Activated CD8-positive, alpha-beta T cell treated with anti-CD3 and anti-CD28 coated beads, Interleukin-2, amount 10 ng/mL, durations not matched to agents 7 days and 5 days (primary cell): ENCODE results near the gene MB21D2. TPM values are rescaled to one million over a fixed set of nuclear protein-coding genes. Genes with fewer than 3 reads are reported as not detected.
"Not testable (repeated sequence)": the region's sequence is repeated elsewhere in the genome, so short reads cannot be mapped to it uniquely, and the experiment has no call there.

Experiments used
- ATAC-seq: fragments of 150-1000 bp; cut with Tn5 transposase; one replicate; pipeline ENCODE4 v1.10.0; 2021; ENCODE audit warnings: moderate library complexity
- CTCF ChIA-PET: fragments of 350-600 bp; sonication (Branson Sonifier 250); formaldehyde crosslinking; loops from one replicate; lab custom pipeline; 2021; ENCODE audit warnings: antibody characterized with exemption; lab: Charles Lee
- POLR2A ChIA-PET: fragments of 350-600 bp; sonication (Branson Sonifier 250); formaldehyde crosslinking; loops from one replicate; lab custom pipeline; 2021; ENCODE audit warnings: antibody characterized with exemption; lab: Charles Lee
- DNase-seq: peaks from one replicate; pipeline ENCODE4 v3.0.0-alpha.2; 2020
- H3K27ac Mint-ChIP-seq: one replicate; pipeline ENCODE4 v1.8.0; 2021; ENCODE audit warnings: mild to moderate bottlenecking, mixed read lengths
- H3K27me3 Mint-ChIP-seq: one replicate; pipeline ENCODE4 v1.8.0; 2021; ENCODE audit warnings: low read depth, mixed read lengths
- H3K36me3 Mint-ChIP-seq: one replicate; pipeline ENCODE4 v1.8.0; 2021; ENCODE audit warnings: low read depth, mixed read lengths
- H3K4me1 Mint-ChIP-seq: one replicate; pipeline ENCODE4 v1.8.0; 2021; ENCODE audit warnings: low read depth, mixed read lengths
- H3K4me3 Mint-ChIP-seq: one replicate; pipeline ENCODE4 v1.8.0; 2021; ENCODE audit warnings: mild to moderate bottlenecking, mixed read lengths
- H3K9me3 Mint-ChIP-seq: one replicate; pipeline ENCODE4 v1.8.0; 2022; ENCODE audit warnings: mixed read lengths; ENCODE audit not compliant: insufficient read depth
- total RNA-seq, 2 experiments: library from RNA; stranded (reverse); gene quantifications; one replicate each; pipeline ENCODE4 v1.2.3, GENCODE V29; 2021

Gene MB21D2
- total RNA-seq, 2 experiments from 2014 or later, result 6.5 to 7.2 TPM

DNA sequence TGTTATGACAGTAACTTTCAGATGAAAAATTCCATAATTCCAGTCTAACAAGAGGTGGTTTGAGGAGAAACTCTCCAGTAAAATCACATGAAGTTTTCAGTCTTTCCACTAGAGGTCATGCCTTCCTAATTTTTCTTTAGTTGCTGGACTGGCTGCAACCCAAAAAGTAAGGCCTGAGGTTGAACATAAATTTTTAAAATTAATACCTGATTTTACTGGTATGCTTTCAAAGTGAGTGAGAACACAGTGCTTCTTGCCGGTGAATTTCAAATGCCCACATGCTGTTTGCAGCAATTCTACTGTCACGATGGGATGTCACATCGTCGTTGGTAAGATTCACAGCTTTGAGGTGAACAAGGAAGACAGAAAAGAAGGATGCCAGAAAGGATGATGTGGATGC is 101.3 kb downstream of the MB21D2 start:
- no peak overlapping the region for H3K27ac Mint-ChIP-seq
- no peaks in the 10 kb centered on the region for H3K36me3 Mint-ChIP-seq
- POLR2A ChIA-PET, result no interaction called here
- H3K27me3 Mint-ChIP-seq, result peaks cover 2% of the 10 kb centered on the region
- no peaks in the 10 kb centered on the region for H3K9me3 Mint-ChIP-seq
- H3K4me3 Mint-ChIP-seq, result no peak overlapping the region
- peaks cover 38% of the 10 kb centered on the region for H3K4me1 Mint-ChIP-seq
- DNase-seq, result no peak
- CTCF ChIA-PET, result interaction anchor here (0.7 to 8.7 kb wide), 17 partner anchors 14 to 756 kb away, joined by 3 to 116 read pairs (median 3); partner anchors contain the start of gene MB21D2
- no peak for ATAC-seq

DNA sequence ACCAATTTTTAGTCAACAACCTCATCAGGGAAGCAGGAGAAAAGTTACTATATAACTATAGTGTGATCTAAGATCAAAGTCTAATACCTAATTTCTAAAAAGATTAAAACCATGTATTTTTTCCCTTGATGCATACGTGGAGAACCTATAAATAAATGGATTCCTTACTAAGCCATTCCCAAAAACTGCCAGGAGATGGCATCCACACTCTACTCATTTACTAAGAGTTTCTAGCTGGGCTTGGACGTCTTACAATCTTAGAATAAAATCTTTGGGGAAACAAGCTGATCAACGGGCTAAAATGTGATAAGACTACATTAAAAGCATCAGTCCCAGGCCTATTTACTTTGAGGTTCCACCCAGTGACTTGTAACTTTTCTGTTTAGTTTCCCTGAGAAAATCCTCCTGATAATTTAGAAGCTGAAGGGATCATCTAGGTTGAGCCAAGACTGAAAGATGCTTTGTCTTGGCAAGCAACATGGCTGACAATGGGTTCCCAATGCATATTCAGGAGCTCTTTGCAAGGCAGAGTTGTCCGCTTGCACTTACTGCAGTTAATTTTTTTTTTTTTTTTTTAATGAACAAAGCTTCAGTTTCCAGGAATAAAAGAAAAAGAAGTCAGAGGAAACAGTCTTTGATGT is 104.8 kb downstream of the MB21D2 start:
- Mint-ChIP-seq H3K9me3 (no peaks in the 10 kb centered on the region), H3K4me3 (no peak overlapping the region), H3K4me1 (peaks cover 21% of the 10 kb centered on the region), H3K27ac (no peak overlapping the region), H3K27me3 (peaks cover 2% of the 10 kb centered on the region), H3K36me3 (no peaks in the 10 kb centered on the region)
- ATAC-seq, result no peak
- ChIA-PET POLR2A (no interaction called here), CTCF (interaction anchor here (0.6 to 8.7 kb wide), 13 partner anchors 9 to 759 kb away, joined by 3 to 116 read pairs (median 5); partner anchors contain the start of gene MB21D2)
- DNase-seq, result peak; percentile 45

DNA sequence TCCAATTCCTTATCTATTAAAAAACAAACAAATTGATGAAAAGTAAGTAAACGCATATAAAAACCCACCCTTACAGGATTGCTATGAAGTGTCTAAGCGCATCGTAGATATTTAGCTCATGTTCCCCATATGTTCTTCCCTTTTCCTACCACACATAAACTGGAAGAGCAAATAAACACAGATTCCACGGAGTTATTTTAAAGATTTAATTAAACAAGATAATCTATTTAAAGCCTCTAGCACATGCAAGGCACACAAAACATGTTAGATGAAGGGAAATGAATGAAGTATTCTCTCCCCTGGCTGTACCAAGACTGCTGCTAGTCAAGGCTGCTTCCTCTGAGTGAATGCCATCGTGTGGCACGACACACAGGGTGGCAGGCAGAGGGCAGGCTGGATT is 111.9 kb downstream of the MB21D2 start:
- ChIA-PET POLR2A (no interaction called here), CTCF (interaction anchor here (1.2 to 1.4 kb wide), 2 partner anchors 235 to 767 kb away, joined by 3 to 4 read pairs; no protein-coding TSS in a partner anchor)
- Mint-ChIP-seq H3K9me3 (no peaks in the 10 kb centered on the region), H3K27me3 (no peaks in the 10 kb centered on the region), H3K4me1 (no peaks in the 10 kb centered on the region), H3K36me3 (no peaks in the 10 kb centered on the region), H3K27ac (no peak overlapping the region), H3K4me3 (no peak overlapping the region)
- no peak for ATAC-seq
- no peak for DNase-seq

DNA sequence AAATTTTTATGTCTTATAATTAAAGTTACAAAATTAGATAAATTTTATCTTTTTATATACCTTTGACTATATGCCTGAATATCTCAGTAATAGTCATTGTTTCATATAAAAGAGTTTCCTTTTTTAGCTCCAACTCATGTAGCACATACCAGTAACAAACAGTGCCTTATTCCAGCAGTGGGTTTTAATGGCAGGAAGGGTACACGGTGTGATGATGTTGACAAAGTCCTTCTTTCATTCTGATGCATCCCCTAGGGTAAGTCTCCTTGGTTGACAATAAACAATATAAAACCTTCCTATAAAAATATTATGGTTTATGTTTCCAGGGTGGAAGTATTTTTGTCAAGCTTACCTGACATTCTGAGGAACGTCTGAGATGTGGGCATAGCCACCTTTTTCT is 113.2 kb downstream of the MB21D2 start:
- H3K4me3 Mint-ChIP-seq, result no peak overlapping the region
- DNase-seq, result no peak
- H3K9me3 Mint-ChIP-seq, result no peaks in the 10 kb centered on the region
- no peaks in the 10 kb centered on the region for H3K36me3 Mint-ChIP-seq
- ChIA-PET CTCF (no interaction called here), POLR2A (no interaction called here)
- ATAC-seq, result no peak
- no peaks in the 10 kb centered on the region for H3K27me3 Mint-ChIP-seq
- no peak overlapping the region for H3K27ac Mint-ChIP-seq
- no peaks in the 10 kb centered on the region for H3K4me1 Mint-ChIP-seq

DNA sequence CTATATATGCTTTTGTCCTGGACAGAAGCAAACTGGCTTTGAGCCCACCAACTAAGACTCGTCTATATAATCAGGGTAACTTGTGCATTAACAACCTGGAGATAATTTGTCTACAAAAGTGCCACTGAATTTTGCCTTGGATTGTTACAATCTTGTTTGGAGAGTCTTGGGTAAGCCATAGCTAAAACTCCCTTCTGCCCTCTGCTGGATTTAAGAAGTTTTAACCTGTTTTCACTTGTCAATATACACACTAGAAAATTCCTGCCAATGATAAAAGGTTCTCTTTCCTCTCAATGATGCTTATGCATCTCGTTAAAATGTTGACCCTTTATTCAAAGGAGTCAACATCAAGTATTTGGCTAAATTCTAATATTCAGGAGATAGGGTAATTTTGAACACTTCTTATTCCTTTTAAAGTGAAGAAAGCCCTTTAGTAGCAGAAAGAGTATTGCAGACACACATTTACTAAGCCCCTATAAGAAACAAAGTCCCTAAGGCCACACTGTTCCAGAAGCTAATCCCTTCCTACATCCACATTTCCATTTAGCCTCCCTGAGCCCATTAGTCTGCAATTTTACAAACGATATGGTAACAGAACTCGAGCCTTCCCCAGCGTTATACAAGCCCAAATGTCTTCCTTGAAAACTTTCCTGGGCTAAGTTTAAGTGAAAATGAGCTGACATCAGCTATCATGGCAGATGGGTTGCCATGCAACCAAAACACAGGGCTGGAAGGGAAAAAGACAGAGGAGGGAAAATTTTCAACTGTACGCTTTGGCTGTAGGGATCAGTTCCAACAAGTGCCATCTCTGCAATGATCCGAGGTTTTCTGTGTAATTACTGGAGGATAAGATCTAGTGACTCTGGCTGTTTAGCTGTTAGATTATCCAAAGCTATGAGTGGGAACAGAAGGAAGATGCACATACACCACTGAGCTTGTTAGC is 114.4 kb downstream of the MB21D2 start:
- no peaks in the 10 kb centered on the region for H3K9me3 Mint-ChIP-seq
- no peaks in the 10 kb centered on the region for H3K4me1 Mint-ChIP-seq
- ATAC-seq (no peak), DNase-seq (no peak)
- no peak overlapping the region for H3K4me3 Mint-ChIP-seq
- ChIA-PET POLR2A (interaction anchor here (0.6 kb wide), 1 partner anchor 240 kb away, joined by 3 read pairs; no protein-coding TSS in a partner anchor), CTCF (interaction anchor here (1.1 to 1.4 kb wide), 4 partner anchors 10 to 332 kb away, joined by 3 to 6 read pairs (median 4); no protein-coding TSS in a partner anchor)
- H3K27ac Mint-ChIP-seq, result no peak overlapping the region
- no peaks in the 10 kb centered on the region for H3K27me3 Mint-ChIP-seq
- H3K36me3 Mint-ChIP-seq, result no peaks in the 10 kb centered on the region

DNA sequence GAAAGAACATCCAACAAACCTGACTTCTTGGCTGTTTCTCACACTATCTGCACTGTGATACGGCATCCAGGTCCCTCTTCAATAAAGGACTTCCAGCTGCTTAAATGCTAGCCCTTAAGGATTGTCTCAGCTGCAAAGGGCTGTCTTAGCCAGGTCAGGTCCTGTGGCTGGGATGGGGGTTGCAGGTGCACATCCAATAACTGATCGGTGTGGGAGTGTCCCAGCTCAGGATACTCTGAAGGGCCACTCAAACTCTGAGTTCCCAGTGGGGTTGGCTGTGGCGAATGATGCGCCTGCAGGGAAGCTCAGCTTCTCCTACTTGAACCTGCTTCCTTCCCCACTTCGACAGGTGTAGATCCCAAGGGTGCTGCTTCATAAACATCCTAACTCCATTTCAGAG is 115.7 kb downstream of the MB21D2 start:
- CTCF ChIA-PET, result interaction anchor here (0.7 kb wide), 1 partner anchor 11 kb away, joined by 3 read pairs; no protein-coding TSS in a partner anchor
- H3K9me3 Mint-ChIP-seq, result no peaks in the 10 kb centered on the region

DNA sequence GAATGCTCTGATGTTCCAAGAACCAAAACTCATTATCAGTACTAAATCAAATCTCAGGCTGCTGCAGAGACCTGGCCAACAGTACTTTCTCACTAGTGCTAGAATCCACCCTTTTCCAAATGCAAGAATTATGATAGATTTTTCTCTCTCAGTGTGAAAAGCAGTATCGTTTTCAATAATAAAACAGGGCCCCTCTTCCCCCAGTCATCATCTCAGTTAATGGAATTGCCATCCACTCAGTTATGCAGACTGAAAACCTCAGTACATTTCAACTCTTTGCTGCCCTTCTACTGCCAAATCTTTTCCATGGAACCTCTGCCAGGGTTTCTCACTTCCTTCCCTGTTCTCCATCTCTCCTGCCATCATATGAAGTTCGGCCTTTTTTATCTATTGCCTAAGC is 117.9 kb downstream of the MB21D2 start:
- POLR2A ChIA-PET, result no interaction called here
- ATAC-seq, result no peak
- CTCF ChIA-PET, result no interaction called here
- no peaks in the 10 kb centered on the region for H3K36me3 Mint-ChIP-seq
- no peak for DNase-seq
- no peak overlapping the region for H3K27ac Mint-ChIP-seq
- no peaks in the 10 kb centered on the region for H3K4me1 Mint-ChIP-seq
- H3K9me3 Mint-ChIP-seq, result no peaks in the 10 kb centered on the region
- no peaks in the 10 kb centered on the region for H3K27me3 Mint-ChIP-seq
- H3K4me3 Mint-ChIP-seq, result no peak overlapping the region

More for the DNA sequence above, 115.7 kb downstream of the MB21D2 start:
- ATAC-seq, result no peak
- POLR2A ChIA-PET, result no interaction called here
- no peak overlapping the region for H3K27ac Mint-ChIP-seq
- DNase-seq, result no peak
- H3K4me1 Mint-ChIP-seq, result no peaks in the 10 kb centered on the region
- no peaks in the 10 kb centered on the region for H3K36me3 Mint-ChIP-seq
- H3K27me3 Mint-ChIP-seq, result no peaks in the 10 kb centered on the region
- H3K4me3 Mint-ChIP-seq, result no peak overlapping the region

DNA sequence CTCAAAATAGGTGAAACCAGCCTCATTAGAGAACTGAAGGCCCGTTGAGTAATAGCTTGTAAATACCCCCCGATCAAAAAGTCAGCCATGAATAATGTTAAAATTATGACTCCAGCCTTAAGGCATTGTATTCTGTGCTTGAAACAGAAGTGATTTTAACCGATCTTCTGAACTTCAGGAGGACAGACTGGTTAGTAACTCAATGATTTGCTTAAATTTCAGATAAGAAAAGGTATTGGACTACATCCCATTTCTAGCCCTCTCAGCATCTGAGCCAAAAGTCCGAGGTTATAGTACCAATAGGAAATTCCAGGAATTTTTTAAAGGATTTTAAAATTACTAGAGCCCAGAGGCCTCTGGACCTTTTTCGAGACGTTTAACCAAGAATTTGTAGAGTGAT is 122.6 kb downstream of the MB21D2 start:
- CTCF ChIA-PET, result no interaction called here

DNA sequence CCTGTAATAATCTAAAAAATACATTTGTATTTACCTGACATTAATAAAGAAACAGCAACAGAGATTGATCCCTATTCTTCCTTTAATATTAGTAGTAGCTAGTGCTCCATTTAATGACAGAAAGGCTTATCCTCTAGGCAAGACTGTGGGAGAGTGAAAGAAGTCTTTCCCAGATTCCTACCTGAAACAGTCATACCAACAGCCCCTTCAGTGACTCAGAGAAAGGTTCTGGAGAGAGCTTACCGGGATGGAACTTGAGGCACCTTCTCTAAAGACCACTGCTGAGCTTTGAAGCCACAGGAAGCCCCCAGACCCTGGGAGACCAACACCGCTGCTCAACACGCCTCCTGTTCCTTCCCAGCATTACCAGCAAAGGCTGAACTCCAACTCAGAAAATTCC is 123.4 kb downstream of the MB21D2 start:
- no peak overlapping the region for H3K4me3 Mint-ChIP-seq
- H3K4me1 Mint-ChIP-seq, result no peaks in the 10 kb centered on the region
- H3K36me3 Mint-ChIP-seq, result no peaks in the 10 kb centered on the region
- no peaks in the 10 kb centered on the region for H3K9me3 Mint-ChIP-seq
- DNase-seq, result no peak
- POLR2A ChIA-PET, result no interaction called here
- CTCF ChIA-PET, result no interaction called here
- H3K27ac Mint-ChIP-seq, result no peak overlapping the region
- ATAC-seq, result no peak
- H3K27me3 Mint-ChIP-seq, result no peaks in the 10 kb centered on the region

More for the DNA sequence above, 122.6 kb downstream of the MB21D2 start:
- no peak for ATAC-seq
- no peaks in the 10 kb centered on the region for H3K36me3 Mint-ChIP-seq
- H3K27me3 Mint-ChIP-seq, result no peaks in the 10 kb centered on the region
- H3K4me1 Mint-ChIP-seq, result no peaks in the 10 kb centered on the region
- POLR2A ChIA-PET, result no interaction called here
- H3K4me3 Mint-ChIP-seq, result no peak overlapping the region
- no peak for DNase-seq
- H3K27ac Mint-ChIP-seq, result no peak overlapping the region
- no peaks in the 10 kb centered on the region for H3K9me3 Mint-ChIP-seq

DNA sequence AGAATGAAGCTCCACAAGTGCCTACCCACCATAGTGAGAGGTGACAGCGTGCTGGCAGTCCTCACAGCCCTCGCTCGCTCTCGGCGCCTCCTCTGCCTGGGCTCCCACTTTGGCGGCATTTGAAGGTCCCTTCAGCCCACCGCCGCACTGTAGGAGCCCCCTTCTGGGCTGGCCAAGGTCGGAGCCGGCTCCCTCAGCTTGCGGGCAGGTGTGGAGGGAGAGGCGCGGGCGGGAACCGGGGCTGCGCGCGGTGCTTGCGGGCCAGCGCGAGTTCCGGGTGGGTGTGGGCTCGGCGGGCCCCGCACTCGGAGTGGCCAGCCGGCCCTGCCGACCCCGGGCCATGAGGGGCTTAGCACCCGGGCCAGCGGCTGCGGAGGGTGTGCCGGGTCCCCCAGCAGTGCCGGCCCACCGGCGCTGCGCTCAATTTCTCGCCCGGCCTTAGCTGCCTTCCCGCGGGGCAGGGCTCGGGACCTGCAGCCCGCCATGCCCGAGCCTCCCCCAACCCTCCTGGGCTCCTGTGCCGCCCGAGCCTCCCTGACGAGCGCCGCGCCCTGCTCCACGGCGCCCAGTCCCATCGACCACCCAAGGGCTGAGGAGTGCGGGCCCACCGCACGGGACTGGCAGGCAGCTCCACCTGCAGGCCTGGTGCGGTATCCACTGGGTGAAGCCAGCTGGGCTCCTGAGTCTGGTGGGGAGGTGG is 128.7 kb downstream of the MB21D2 start:
- H3K4me3 Mint-ChIP-seq, POLR2A ChIA-PET, H3K27ac Mint-ChIP-seq, CTCF ChIA-PET, H3K27me3 Mint-ChIP-seq, H3K36me3 Mint-ChIP-seq, DNase-seq, H3K4me1 Mint-ChIP-seq, ATAC-seq, H3K9me3 Mint-ChIP-seq: not testable (repeated sequence)

DNA sequence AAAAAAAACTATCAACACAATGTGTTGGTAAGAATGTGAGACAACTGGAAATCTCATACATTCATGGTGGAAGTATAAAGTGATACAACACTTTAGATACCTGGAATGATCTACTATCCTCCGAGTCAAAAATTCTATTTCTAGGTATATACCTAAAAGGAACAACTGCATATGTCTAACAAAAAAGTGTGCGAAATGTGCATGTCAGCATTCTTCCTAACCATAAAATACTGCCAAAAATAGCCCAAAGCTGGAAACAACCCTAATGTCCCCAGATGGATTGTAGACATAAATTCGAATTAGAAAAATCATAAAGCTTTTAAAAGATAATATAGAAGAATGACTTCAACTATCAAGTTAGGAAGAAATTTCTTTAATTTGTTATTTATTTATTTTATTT is 139.1 kb downstream of the MB21D2 start:
- Mint-ChIP-seq H3K27ac (no peak overlapping the region), H3K27me3 (no peaks in the 10 kb centered on the region), H3K36me3 (no peaks in the 10 kb centered on the region), H3K9me3 (peaks cover 9% of the 10 kb centered on the region), H3K4me1 (no peaks in the 10 kb centered on the region), H3K4me3 (no peak overlapping the region)
- DNase-seq (no peak), ATAC-seq (no peak)
- ChIA-PET POLR2A (no interaction called here), CTCF (no interaction called here)
